ENCODE measurements around the gene BTF3L4.

The BTF3L4 gene

GRCh38 chr1:52032785-52033131 is 23.3 kb upstream of the BTF3L4 start:
- Histone ChIP-seq H3K4ac (ENCODE audit: low read depth, low read length) (peak overlapping the region; percentile 23), H3K9ac (ENCODE audit: low read length) (peak overlapping the region; percentile 25), H2BK5ac (ENCODE audit: low read depth, low read length, poor library complexity) (no peak overlapping the region), H3K4me1 (ENCODE audit: control insufficient read depth in 1 of 2, insufficient read depth in 2 of 2, low read length in 2 of 2) (peaks cover 5 to 7% of the 10 kb centered on the region in 2 experiments), H3K18ac (ENCODE audit: low read length) (no peak overlapping the region), H2AK5ac (ENCODE audit: low read length) (no peak overlapping the region), H4K8ac (ENCODE audit: low read depth, low read length) (peak overlapping the region; percentile 37), H3K9me3 (ENCODE audit: insufficient read depth, low read depth, low read length) (no peaks in the 10 kb centered on the region), H4K12ac (ENCODE audit: low read depth, low read length) (no peak overlapping the region), H2AFZ (ENCODE audit: insufficient read depth, low read length, poor library complexity) (peak overlapping the region; percentile 86), H3K27ac (ENCODE audit: low read depth, low read length) (no peak overlapping the region), H3K23ac (ENCODE audit: low read length) (no peak overlapping the region), H3K4me3 (ENCODE audit: low read depth, low read length) (peak overlapping the region; percentile 93), H2BK120ac (ENCODE audit: insufficient read depth, low read length, poor library complexity) (no peak overlapping the region), H3K14ac (ENCODE audit: low read length) (no peak overlapping the region), H3K36me3 (ENCODE audit: control insufficient read depth in 1 of 2, insufficient read depth in 2 of 2, low read length in 2 of 2) (peaks cover 0 to 1% of the 10 kb centered on the region in 2 experiments), H3K27me3 (ENCODE audit: insufficient read depth, low read length) (no peaks in the 10 kb centered on the region), H3K79me1 (ENCODE audit: low read length) (peaks cover 4% of the 10 kb centered on the region), H4K91ac (ENCODE audit: low read depth, low read length) (no peak overlapping the region), H3K4me2 (ENCODE audit: low read length) (peak overlapping the region; percentile 82), H3K79me2 (ENCODE audit: control insufficient read depth, insufficient read depth, low read length, poor library complexity) (peaks cover 6% of the 10 kb centered on the region), H2BK12ac (ENCODE audit: low read length) (no peak overlapping the region)
- peak; percentile 16 to 47 for DNase-seq
- no CpG with 5 or more reads among the region's 24 CpGs for WGBS (ENCODE audit: extremely low coverage, insufficient coverage, insufficient read length)

- peaks cover 1 to 3% of the 10 kb centered on the region in 2 experiments for H3K36me3 ChIP-seq (ENCODE audit: control insufficient read depth in 1 of 2, insufficient read depth in 2 of 2, low read length in 2 of 2)
- peak within 1 kb of the TSS; percentile 82 for H3K4me2 ChIP-seq (ENCODE audit: low read length)
- peak; percentile 79 to 90 for DNase-seq
- H3K4me1 ChIP-seq (ENCODE audit: control insufficient read depth in 1 of 2, insufficient read depth in 2 of 2, low read length in 2 of 2): peaks cover 5 to 7% of the 10 kb centered on the region in 2 experiments
- peak within 1 kb of the TSS; percentile 39 for H3K18ac ChIP-seq (ENCODE audit: low read length)
- no peak within 1 kb of the TSS for H2BK12ac ChIP-seq (ENCODE audit: low read length)
- H3K9ac ChIP-seq (ENCODE audit: low read length): peak within 1 kb of the TSS; percentile 25
- H2AFZ ChIP-seq (ENCODE audit: insufficient read depth, low read length, poor library complexity): peak within 1 kb of the TSS; percentile 86
- H2AK5ac ChIP-seq (ENCODE audit: low read length): no peak within 1 kb of the TSS
- H4K12ac ChIP-seq (ENCODE audit: low read depth, low read length): peak within 1 kb of the TSS; percentile 25
- H4K91ac ChIP-seq (ENCODE audit: low read depth, low read length): peak within 1 kb of the TSS; percentile 44
- H3K27ac ChIP-seq (ENCODE audit: low read depth, low read length): peak within 1 kb of the TSS; percentile 5
- peaks cover 4% of the 10 kb centered on the region for H3K79me1 ChIP-seq (ENCODE audit: low read length)
- no peak within 1 kb of the TSS for H2BK5ac ChIP-seq (ENCODE audit: low read depth, low read length, poor library complexity)
- H4K8ac ChIP-seq (ENCODE audit: low read depth, low read length): peak within 1 kb of the TSS; percentile 77
- no peaks in the 10 kb centered on the region for H3K27me3 ChIP-seq (ENCODE audit: insufficient read depth, low read length)
- peak within 1 kb of the TSS; percentile 69 for H3K14ac ChIP-seq (ENCODE audit: low read length)
- H3K79me2 ChIP-seq (ENCODE audit: control insufficient read depth, insufficient read depth, low read length, poor library complexity): peaks cover 6% of the 10 kb centered on the region
- no CpG with 5 or more reads among the region's 78 CpGs for WGBS (ENCODE audit: extremely low coverage, insufficient coverage, insufficient read length)
- no peak within 1 kb of the TSS for H3K23ac ChIP-seq (ENCODE audit: low read length)
- peak within 1 kb of the TSS; percentile 51 for H3K4ac ChIP-seq (ENCODE audit: low read depth, low read length)
- peak within 1 kb of the TSS; percentile 27 for H2BK120ac ChIP-seq (ENCODE audit: insufficient read depth, low read length, poor library complexity)
- H3K4me3 ChIP-seq (ENCODE audit: low read depth, low read length): peak within 1 kb of the TSS; percentile 93
- no peaks in the 10 kb centered on the region for H3K9me3 ChIP-seq (ENCODE audit: insufficient read depth, low read depth, low read length)
Observed at GRCh38 chr1:52033190-52034049, 22.7 kb upstream of the BTF3L4 start, which contains the start of gene KTI12. Gene KTI12, minus strand, starts transcription at chr1:52033810. Its CDS starts 49 bp downstream, at chr1:52033761.

GRCh38 chr1:52034050-52034384 is 22.1 kb upstream of the BTF3L4 start:
- Histone ChIP-seq H3K27ac (ENCODE audit: low read depth, low read length) (no peak overlapping the region), H3K9me3 (ENCODE audit: insufficient read depth, low read depth, low read length) (no peaks in the 10 kb centered on the region), H2BK120ac (ENCODE audit: insufficient read depth, low read length, poor library complexity) (no peak overlapping the region), H3K4ac (ENCODE audit: low read depth, low read length) (no peak overlapping the region), H4K12ac (ENCODE audit: low read depth, low read length) (no peak overlapping the region), H3K79me1 (ENCODE audit: low read length) (peaks cover 4% of the 10 kb centered on the region), H4K91ac (ENCODE audit: low read depth, low read length) (no peak overlapping the region), H2BK5ac (ENCODE audit: low read depth, low read length, poor library complexity) (no peak overlapping the region), H3K27me3 (ENCODE audit: insufficient read depth, low read length) (no peaks in the 10 kb centered on the region), H2AFZ (ENCODE audit: insufficient read depth, low read length, poor library complexity) (no peak overlapping the region), H4K8ac (ENCODE audit: low read depth, low read length) (no peak overlapping the region), H3K14ac (ENCODE audit: low read length) (no peak overlapping the region), H3K4me1 (ENCODE audit: control insufficient read depth in 1 of 2, insufficient read depth in 2 of 2, low read length in 2 of 2) (peaks cover 5 to 7% of the 10 kb centered on the region in 2 experiments), H3K4me2 (ENCODE audit: low read length) (peak overlapping the region; percentile 82), H2AK5ac (ENCODE audit: low read length) (no peak overlapping the region), H3K23ac (ENCODE audit: low read length) (no peak overlapping the region), H3K4me3 (ENCODE audit: low read depth, low read length) (no peak overlapping the region), H2BK12ac (ENCODE audit: low read length) (no peak overlapping the region), H3K9ac (ENCODE audit: low read length) (no peak overlapping the region), H3K36me3 (ENCODE audit: control insufficient read depth in 1 of 2, insufficient read depth in 2 of 2, low read length in 2 of 2) (peaks cover 1 to 3% of the 10 kb centered on the region in 2 experiments), H3K79me2 (ENCODE audit: control insufficient read depth, insufficient read depth, low read length, poor library complexity) (peaks cover 6% of the 10 kb centered on the region), H3K18ac (ENCODE audit: low read length) (no peak overlapping the region)
- WGBS (ENCODE audit: extremely low coverage, insufficient coverage, insufficient read length): no CpG with 5 or more reads among the region's 2 CpGs
- no peak for DNase-seq

- WGBS (ENCODE audit: extremely low coverage, insufficient coverage, insufficient read length): no CpG with 5 or more reads among the region's 5 CpGs
Observed at GRCh38 chr1:52037402-52037814, 18.7 kb upstream of the BTF3L4 start.

More at GRCh38 chr1:52037402-52037814, 18.7 kb upstream of the BTF3L4 start:
- no peak overlapping the region for H2BK12ac ChIP-seq (ENCODE audit: low read length)
- H2BK120ac ChIP-seq (ENCODE audit: insufficient read depth, low read length, poor library complexity): no peak overlapping the region
- no peak overlapping the region for H3K4me2 ChIP-seq (ENCODE audit: low read length)
- H2BK5ac ChIP-seq (ENCODE audit: low read depth, low read length, poor library complexity): no peak overlapping the region
- H2AFZ ChIP-seq (ENCODE audit: insufficient read depth, low read length, poor library complexity): no peak overlapping the region
- H3K4me1 ChIP-seq (ENCODE audit: control insufficient read depth in 1 of 2, insufficient read depth in 2 of 2, low read length in 2 of 2): peaks cover 3 to 4% of the 10 kb centered on the region in 2 experiments
- no peaks in the 10 kb centered on the region for H3K27me3 ChIP-seq (ENCODE audit: insufficient read depth, low read length)
- no peak overlapping the region for H3K4me3 ChIP-seq (ENCODE audit: low read depth, low read length)
- H4K91ac ChIP-seq (ENCODE audit: low read depth, low read length): no peak overlapping the region
- H4K8ac ChIP-seq (ENCODE audit: low read depth, low read length): no peak overlapping the region
- peaks cover 6% of the 10 kb centered on the region for H3K79me2 ChIP-seq (ENCODE audit: control insufficient read depth, insufficient read depth, low read length, poor library complexity)
- no peak overlapping the region for H3K9ac ChIP-seq (ENCODE audit: low read length)
- no peak overlapping the region for H3K4ac ChIP-seq (ENCODE audit: low read depth, low read length)
- no peak overlapping the region for H3K18ac ChIP-seq (ENCODE audit: low read length)
- no peaks in the 10 kb centered on the region for H3K9me3 ChIP-seq (ENCODE audit: insufficient read depth, low read depth, low read length)
- peaks cover 8 to 10% of the 10 kb centered on the region in 2 experiments for H3K36me3 ChIP-seq (ENCODE audit: control insufficient read depth in 1 of 2, insufficient read depth in 2 of 2, low read length in 2 of 2)
- peaks cover 4% of the 10 kb centered on the region for H3K79me1 ChIP-seq (ENCODE audit: low read length)
- H3K14ac ChIP-seq (ENCODE audit: low read length): no peak overlapping the region
- H3K23ac ChIP-seq (ENCODE audit: low read length): no peak overlapping the region
- H3K27ac ChIP-seq (ENCODE audit: low read depth, low read length): no peak overlapping the region
- DNase-seq: no peak
- no peak overlapping the region for H2AK5ac ChIP-seq (ENCODE audit: low read length)
- H4K12ac ChIP-seq (ENCODE audit: low read depth, low read length): no peak overlapping the region

Data from trophoblast cell (in vitro differentiated cells and primary cell).